Trophoblast cell (in vitro differentiated cells and primary cell): ENCODE data around the gene FUT8.

Experiments
- DNase-seq, 2 donors: peaks; one replicate each; pipeline ENCODE4 v3.0.0-alpha.2; 2016
- H2AFZ ChIP-seq: 2 replicates; pipeline ENCODE4 v1.6.1; 2013; ENCODE audit warnings: low read length, moderate library complexity, mild to moderate bottlenecking; ENCODE audit not compliant: insufficient read depth, poor library complexity
- H2AK5ac ChIP-seq: 2 replicates; pipeline ENCODE4 v1.6.1; 2013; ENCODE audit warnings: mild to moderate bottlenecking, low read length
- H2BK120ac ChIP-seq: 2 replicates; pipeline ENCODE4 v1.6.1; 2013; ENCODE audit warnings: low read length, mild to moderate bottlenecking, moderate library complexity; ENCODE audit not compliant: insufficient read depth, poor library complexity
- H2BK12ac ChIP-seq: 2 replicates; pipeline ENCODE4 v1.6.1; 2013; ENCODE audit warnings: mild to moderate bottlenecking, low read length, moderate library complexity
- H2BK5ac ChIP-seq: 2 replicates; pipeline ENCODE4 v1.6.1; 2013; ENCODE audit warnings: low read length, low read depth, moderate library complexity, mild to moderate bottlenecking; ENCODE audit not compliant: poor library complexity
- H3K14ac ChIP-seq: 2 replicates; pipeline ENCODE4 v1.6.1; 2013; ENCODE audit warnings: mild to moderate bottlenecking, low read length
- H3K18ac ChIP-seq: 2 replicates; pipeline ENCODE4 v1.6.1; 2013; ENCODE audit warnings: mild to moderate bottlenecking, low read length
- H3K23ac ChIP-seq: 2 replicates; pipeline ENCODE4 v1.6.1; 2013; ENCODE audit warnings: low read length
- H3K27ac ChIP-seq: 2 replicates; pipeline ENCODE4 v1.5.1; 2013; ENCODE audit warnings: low read depth, mild to moderate bottlenecking, inconsistent platforms, low read length, moderate library complexity
- H3K27me3 ChIP-seq: 2 replicates; pipeline ENCODE4 v1.6.1; 2013; ENCODE audit warnings: inconsistent platforms, mild to moderate bottlenecking, low read length, moderate library complexity; ENCODE audit not compliant: insufficient read depth
- H3K36me3 ChIP-seq, 2 experiments: 1 replicate in 1 of 2; 2 replicates in 1 of 2; pipeline ENCODE4 v1.6.1; 2013; ENCODE audit warnings: low read length in 2 of 2, mild to moderate bottlenecking in 2 of 2, moderate library complexity in 1 of 2; ENCODE audit not compliant: insufficient read depth in 2 of 2, control insufficient read depth in 1 of 2
- H3K4ac ChIP-seq: 2 replicates; pipeline ENCODE4 v1.6.1; 2013; ENCODE audit warnings: low read depth, mild to moderate bottlenecking, low read length, moderate library complexity
- H3K4me1 ChIP-seq, 2 experiments: 1 replicate in 1 of 2; 2 replicates in 1 of 2; pipeline ENCODE4 v1.6.1; 2013; ENCODE audit warnings: low read length in 2 of 2, mild to moderate bottlenecking in 2 of 2, moderate library complexity in 1 of 2; ENCODE audit not compliant: insufficient read depth in 2 of 2, control insufficient read depth in 1 of 2
- H3K4me2 ChIP-seq: 2 replicates; pipeline ENCODE4 v1.6.1; 2013; ENCODE audit warnings: inconsistent platforms, mild to moderate bottlenecking, low read length, moderate library complexity
- H3K4me3 ChIP-seq: 2 replicates; pipeline ENCODE4 v1.5.1; 2013; ENCODE audit warnings: mild to moderate bottlenecking, low read depth, low read length, inconsistent platforms
- H3K79me1 ChIP-seq: one replicate; pipeline ENCODE4 v1.6.1; 2013; ENCODE audit warnings: low read length
- H3K79me2 ChIP-seq: 2 replicates; pipeline ENCODE4 v1.6.1; 2013; ENCODE audit warnings: low read length, mild to moderate bottlenecking; ENCODE audit not compliant: control insufficient read depth, insufficient read depth, poor library complexity
- H3K9ac ChIP-seq: 2 replicates; pipeline ENCODE4 v1.6.1; 2013; ENCODE audit warnings: mild to moderate bottlenecking, low read length
- H3K9me3 ChIP-seq: 2 replicates; pipeline ENCODE4 v1.6.1; 2013; ENCODE audit warnings: low read depth, mild to moderate bottlenecking, control low read depth, inconsistent platforms, low read length; ENCODE audit not compliant: insufficient read depth
- H4K12ac ChIP-seq: 2 replicates; pipeline ENCODE4 v1.6.1; 2013; ENCODE audit warnings: low read depth, mild to moderate bottlenecking, low read length, moderate library complexity
- H4K8ac ChIP-seq: 2 replicates; pipeline ENCODE4 v1.6.1; 2013; ENCODE audit warnings: low read depth, mild to moderate bottlenecking, low read length, moderate library complexity
- H4K91ac ChIP-seq: one replicate; pipeline ENCODE4 v1.6.1; 2013; ENCODE audit warnings: low read depth, mild to moderate bottlenecking, low read length, moderate library complexity
- WGBS: extraction: QIAGEN DNeasy Blood & Tissue Kit; methylation state at CpG from one replicate; pipeline ENCODE4 v1.1.7; 2013; ENCODE audit warnings: missing lambda C conversion rate; ENCODE audit not compliant: insufficient read length, insufficient coverage; ENCODE audit errors: extremely low coverage; 5-methylcytosine and 5-hydroxymethylcytosine counted together

Gene FUT8

DNA sequence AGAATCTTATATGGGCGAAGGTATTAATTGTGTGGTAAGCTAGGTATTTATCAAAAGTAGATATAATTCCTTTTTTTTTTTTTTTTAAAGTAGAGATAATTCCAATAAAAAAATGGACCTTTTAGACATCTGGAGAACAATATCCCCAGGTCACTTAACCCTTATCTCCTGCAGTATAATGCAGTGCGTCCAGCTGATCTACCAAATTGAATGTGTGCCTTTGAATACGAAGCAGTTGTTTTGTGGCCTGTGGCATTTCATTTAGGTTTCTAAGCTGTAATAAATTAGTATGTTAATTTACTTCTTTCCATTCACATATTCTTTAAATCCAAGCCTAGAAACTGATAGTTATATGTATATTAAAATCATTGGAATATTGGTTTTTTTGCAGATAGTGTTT lies 3.1 kb downstream of the FUT8 start:
- Histone ChIP-seq H3K27me3 (no peaks in the 10 kb centered on the region), H4K91ac (no peak overlapping the region), H3K4me1 (no peaks in the 10 kb centered on the region), H3K4me3 (no peak overlapping the region), H3K9me3 (no peaks in the 10 kb centered on the region), H3K23ac (no peak overlapping the region), H2BK12ac (no peak overlapping the region), H3K14ac (no peak overlapping the region), H4K8ac (no peak overlapping the region), H3K9ac (no peak overlapping the region), H2AK5ac (no peak overlapping the region), H3K18ac (no peak overlapping the region), H2AFZ (no peak overlapping the region), H3K27ac (no peak overlapping the region), H3K79me1 (peaks cover 23% of the 10 kb centered on the region), H2BK5ac (no peak overlapping the region), H3K36me3 (peaks cover 0 to 4% of the 10 kb centered on the region in 2 experiments), H3K4me2 (peak overlapping the region; percentile 24), H2BK120ac (no peak overlapping the region), H3K79me2 (peaks cover 22% of the 10 kb centered on the region), H3K4ac (peak overlapping the region; percentile 77), H4K12ac (no peak overlapping the region)
- no peak for DNase-seq
- WGBS = no CpG with 5 or more reads among the region's 3 CpGs

DNA sequence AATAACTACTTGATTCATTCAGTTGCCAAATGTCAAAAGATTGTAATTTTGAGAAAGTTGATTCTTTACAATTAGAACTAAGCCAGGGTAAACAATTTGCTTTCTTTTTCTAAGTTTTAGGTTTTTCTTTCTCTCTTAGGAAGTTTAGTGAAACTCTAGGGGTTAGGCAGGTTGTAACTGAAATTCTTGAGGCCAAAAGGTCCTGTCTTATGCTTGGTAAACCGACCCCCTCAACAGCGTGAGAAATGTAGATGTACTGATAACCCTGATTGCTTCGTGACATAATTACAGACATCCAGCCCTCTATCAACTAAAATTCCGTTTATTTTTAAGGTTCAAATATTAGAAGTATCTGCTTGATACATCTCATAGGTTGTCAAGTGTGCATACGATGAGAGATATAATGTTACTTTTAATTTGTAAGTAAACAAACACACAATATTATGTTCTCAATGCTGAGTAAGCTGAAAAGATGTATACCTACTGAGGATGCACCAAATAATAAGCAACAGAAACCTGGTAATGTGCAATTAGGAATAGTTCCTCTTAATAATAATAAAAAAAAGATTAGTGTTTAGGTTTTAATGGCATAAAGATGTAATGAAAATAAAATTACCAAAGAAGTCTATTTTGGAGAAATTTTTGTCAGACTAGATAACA lies 7.2 kb downstream of the FUT8 start:
- H2BK120ac ChIP-seq = no peak overlapping the region
- H3K27me3 ChIP-seq = no peaks in the 10 kb centered on the region
- no peak for DNase-seq
- peaks cover 25% of the 10 kb centered on the region for H3K79me1 ChIP-seq
- H3K4me1 ChIP-seq = peaks cover 9% of the 10 kb centered on the region in 2 experiments
- no peak overlapping the region for H3K9ac ChIP-seq
- H4K12ac ChIP-seq = no peak overlapping the region
- no peak overlapping the region for H2AK5ac ChIP-seq
- H3K18ac ChIP-seq = no peak overlapping the region
- H2BK12ac ChIP-seq = no peak overlapping the region
- H4K91ac ChIP-seq = no peak overlapping the region
- no peak overlapping the region for H3K4me2 ChIP-seq
- peaks cover 0 to 6% of the 10 kb centered on the region in 2 experiments for H3K36me3 ChIP-seq
- H3K4ac ChIP-seq = no peak overlapping the region
- no peak overlapping the region for H3K23ac ChIP-seq
- H3K14ac ChIP-seq = no peak overlapping the region
- no peak overlapping the region for H3K27ac ChIP-seq
- no peak overlapping the region for H3K4me3 ChIP-seq
- no CpG with 5 or more reads among the region's 5 CpGs for WGBS
- H2AFZ ChIP-seq = no peak overlapping the region
- H2BK5ac ChIP-seq = no peak overlapping the region
- H4K8ac ChIP-seq = no peak overlapping the region
- H3K9me3 ChIP-seq = no peaks in the 10 kb centered on the region
- peaks cover 10% of the 10 kb centered on the region for H3K79me2 ChIP-seq

DNA sequence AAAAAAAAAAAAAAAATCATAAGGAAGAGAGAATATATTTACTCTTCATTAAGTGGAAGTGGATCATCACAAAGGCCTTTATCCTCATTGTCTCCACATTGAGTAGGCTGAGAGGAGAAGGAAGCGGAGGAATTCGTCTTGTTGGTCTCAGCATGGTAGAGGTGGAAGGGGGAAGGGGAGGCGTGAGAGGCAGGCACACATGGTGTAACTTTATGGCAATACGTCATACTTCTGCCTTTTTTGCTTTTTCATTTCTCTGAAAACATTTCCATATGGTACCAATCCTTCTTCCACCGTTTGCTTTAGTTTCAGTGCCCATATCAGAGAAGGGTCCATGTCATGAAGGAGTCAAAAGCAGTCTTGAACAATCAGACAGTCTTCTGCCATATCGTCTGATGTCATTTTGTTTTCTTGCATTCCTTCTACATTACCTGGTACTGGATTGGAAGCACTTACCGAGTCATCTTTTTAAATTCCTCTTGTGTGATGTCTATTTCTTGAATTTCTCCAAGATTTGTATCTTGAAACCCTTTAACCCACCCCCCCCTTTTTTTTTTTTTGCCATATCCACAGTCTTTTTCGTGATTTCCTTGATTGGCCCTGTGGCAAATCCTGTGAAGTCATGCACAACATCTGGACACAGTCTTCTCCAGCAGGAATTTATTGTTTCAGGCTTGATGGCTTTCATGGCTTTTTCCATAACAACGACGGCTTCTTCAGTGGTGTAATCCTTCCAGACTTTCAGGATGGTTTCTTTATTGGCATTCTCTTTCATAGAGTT lies 8.9 kb downstream of the FUT8 start:
- Histone ChIP-seq H3K36me3 (peaks cover 0 to 7% of the 10 kb centered on the region in 2 experiments), H3K27ac (peak overlapping the region; percentile 97), H4K91ac (peak overlapping the region; percentile 98), H3K9me3 (no peaks in the 10 kb centered on the region), H3K4me1 (peaks cover 10% of the 10 kb centered on the region in 2 experiments), H4K8ac (peak overlapping the region; percentile 89), H3K79me2 (peaks cover 12% of the 10 kb centered on the region), H3K79me1 (peaks cover 26% of the 10 kb centered on the region), H3K4ac (peak overlapping the region; percentile 90), H3K18ac (peak overlapping the region; percentile 90), H3K14ac (peak overlapping the region; percentile 98), H2BK12ac (peak overlapping the region; percentile 93), H2BK5ac (peak overlapping the region; percentile 98), H2AFZ (no peak overlapping the region), H3K4me3 (no peak overlapping the region), H2BK120ac (peak overlapping the region; percentile 99), H3K4me2 (peak overlapping the region; percentile 39), H3K9ac (no peak overlapping the region), H2AK5ac (peak overlapping the region; percentile 95), H3K23ac (no peak overlapping the region), H3K27me3 (no peaks in the 10 kb centered on the region), H4K12ac (peak overlapping the region; percentile 64)
- WGBS = no CpG with 5 or more reads among the region's 10 CpGs
- peak; percentile 43 to 86 for DNase-seq

DNA sequence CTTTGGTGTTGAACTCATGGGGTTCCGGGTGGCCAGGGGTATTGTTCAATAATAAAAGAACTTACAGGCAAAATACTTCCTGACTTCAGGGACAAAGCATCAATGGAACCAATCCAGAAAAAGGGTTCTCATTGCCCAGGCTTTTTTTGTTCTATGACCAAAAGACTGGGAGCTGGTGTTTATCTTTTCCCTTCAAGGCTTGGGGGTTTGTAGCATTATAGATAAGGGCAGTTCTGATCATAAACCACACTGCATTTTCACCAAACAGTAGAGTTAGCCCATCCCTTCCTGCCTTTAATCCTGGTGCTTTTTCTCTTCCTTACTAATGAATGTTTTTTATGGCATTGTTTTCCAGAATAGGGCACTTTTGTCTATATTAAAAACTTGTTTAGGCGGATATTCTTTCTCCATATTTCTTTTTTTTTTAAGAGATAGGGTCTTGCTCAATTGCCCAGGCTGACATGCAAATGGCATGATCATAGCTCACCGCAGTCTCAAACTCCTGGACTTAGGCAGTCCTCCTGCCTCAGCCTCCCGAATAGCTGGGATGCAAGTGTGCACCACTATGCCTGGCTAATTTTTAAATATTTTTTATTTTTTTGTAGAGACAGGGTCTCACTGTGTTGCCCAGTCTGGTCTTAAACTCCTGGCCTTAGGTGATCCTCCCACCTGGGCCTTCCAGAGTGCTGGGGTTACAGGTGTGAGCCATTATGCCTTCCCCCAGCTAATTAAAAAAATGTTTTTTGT lies 9.7 kb downstream of the FUT8 start:
- Histone ChIP-seq H4K91ac (peak overlapping the region; percentile 39), H2BK120ac (peak overlapping the region; percentile 84), H3K18ac (no peak overlapping the region), H4K8ac (peak overlapping the region; percentile 22), H2AFZ (no peak overlapping the region), H3K79me2 (peaks cover 11% of the 10 kb centered on the region), H3K4ac (peak overlapping the region; percentile 81), H3K27ac (peak overlapping the region; percentile 97), H3K9me3 (no peaks in the 10 kb centered on the region), H3K4me3 (no peak overlapping the region), H3K36me3 (peaks cover 0 to 3% of the 10 kb centered on the region in 2 experiments), H3K27me3 (no peaks in the 10 kb centered on the region), H2AK5ac (no peak overlapping the region), H3K14ac (no peak overlapping the region), H4K12ac (no peak overlapping the region), H2BK5ac (peak overlapping the region; percentile 87), H3K9ac (no peak overlapping the region), H2BK12ac (peak overlapping the region; percentile 87), H3K23ac (no peak overlapping the region), H3K79me1 (peaks cover 21% of the 10 kb centered on the region), H3K4me1 (peaks cover 10% of the 10 kb centered on the region in 2 experiments), H3K4me2 (peak overlapping the region; percentile 39)
- WGBS = no CpG with 5 or more reads among the region's 4 CpGs
- no peak for DNase-seq
